NCI-H774 (cell line): ENCODE data around the gene ZNF215.
"Not testable (repeated sequence)": the region's sequence is repeated elsewhere in the genome, so short reads cannot be mapped to it uniquely, and the experiment has no call there.

Experiments used
- DNase-seq: peaks from one replicate; lab custom pipeline; 2025; lab: John Stamatoyannopoulos, UW

ZNF215 gene

GRCh38 chr11:6941970-6942369 lies 15.7 kb downstream of the ZNF215 start:
- no peak for DNase-seq

- DNase-seq, result no peak
Measured at GRCh38 chr11:6943131-6943530, 16.9 kb downstream of the ZNF215 start.

GRCh38 chr11:6954248-6954647 lies 28.0 kb downstream of the ZNF215 start:
- DNase-seq, result not testable (repeated sequence)

GRCh38 chr11:6962141-6962540 lies 35.9 kb downstream of the ZNF215 start:
- DNase-seq, result no peak

- DNase-seq, result no peak
Measured at GRCh38 chr11:6962673-6963072, 36.4 kb downstream of the ZNF215 start.

- DNase-seq, result no peak
Measured at GRCh38 chr11:6968816-6969215, 42.6 kb downstream of the ZNF215 start.

DNA sequence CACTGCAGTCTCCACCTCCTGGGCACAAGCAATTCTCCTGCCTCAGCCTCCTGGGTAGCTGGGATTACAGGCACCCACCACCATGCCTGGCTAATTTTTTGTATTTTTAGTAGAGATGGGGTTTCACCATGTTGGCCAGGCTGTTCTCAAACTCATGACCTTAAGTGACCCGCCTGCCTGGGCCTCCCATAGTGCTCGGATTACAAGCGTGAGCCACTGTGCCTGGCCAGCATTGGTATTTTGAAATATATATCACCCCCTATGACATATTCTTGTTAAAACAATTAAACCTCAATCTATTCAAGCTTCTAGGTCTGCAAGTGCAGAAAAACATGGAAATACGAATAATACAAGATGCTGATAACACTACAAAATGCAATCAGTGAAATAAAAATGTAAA lies 43.6 kb downstream of the ZNF215 start:
- DNase-seq, result not testable (repeated sequence)

GRCh38 chr11:6979365-6979764 lies 53.1 kb downstream of the ZNF215 start:
- DNase-seq, result no peak

GRCh38 chr11:6986487-6986886 lies 60.3 kb downstream of the ZNF215 start:
- no peak for DNase-seq

- no peak for DNase-seq
Measured at GRCh38 chr11:6988506-6988905, 62.3 kb downstream of the ZNF215 start.

DNA sequence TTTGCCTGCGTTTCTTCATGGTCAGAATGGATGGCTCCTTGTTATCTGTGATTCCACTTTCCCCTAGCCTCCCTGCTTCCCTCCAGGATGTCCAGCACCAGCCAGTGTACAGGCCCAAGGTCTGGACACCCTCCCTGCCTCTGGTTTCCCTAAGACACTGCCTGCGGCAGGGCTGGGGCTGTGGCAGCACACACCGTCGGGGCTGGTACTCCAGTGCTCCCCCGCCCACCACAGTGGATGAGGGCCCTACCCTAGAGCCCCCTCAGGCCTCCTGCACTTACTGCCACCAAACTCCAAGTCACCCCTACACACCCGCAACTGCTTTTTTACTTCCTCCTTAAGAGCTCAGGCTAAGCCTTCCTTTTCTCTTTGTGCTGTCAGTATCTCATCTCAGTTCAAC lies 65.0 kb downstream of the ZNF215 start:
- no peak for DNase-seq

GRCh38 chr11:6992026-6992425 lies 65.8 kb downstream of the ZNF215 start:
- no peak for DNase-seq

GRCh38 chr11:6992457-6993417 lies 66.5 kb downstream of the ZNF215 start:
- no peak for DNase-seq

- no peak for DNase-seq
Measured at GRCh38 chr11:6995703-6996102, 69.5 kb downstream of the ZNF215 start.

- DNase-seq, result no peak
Measured at GRCh38 chr11:7004482-7004881, 78.3 kb downstream of the ZNF215 start.
